NT2/D1 (cell line): ENCODE results near the gene ATF6B.

Experiments used
- SUZ12 ChIP-seq: IDR thresholded peaks from 2 replicates; pipeline ENCODE4 v1.6.1; 2011; ENCODE audit not compliant: insufficient read length, insufficient read depth; ENCODE audit errors: extremely low read depth
- YY1 ChIP-seq: IDR thresholded peaks from 2 replicates; pipeline ENCODE4 v1.6.1; 2011; ENCODE audit not compliant: insufficient read length, insufficient read depth
- ZNF274 ChIP-seq: IDR thresholded peaks from 2 replicates; pipeline ENCODE4 v1.6.1; 2011; ENCODE audit warnings: mild to moderate bottlenecking, low read depth, low read length

- TF ChIP-seq ZNF274 (no peak), YY1 (no peak), SUZ12 (no peak)
These were observed 32.5 kb downstream of the ATF6B start for GRCh38 chr6:32095338-32096086.
